GM21723 (cell line): ENCODE measurements around the gene C16orf74.

ENCODE experiments used
- ATAC-seq: cut with Tn5 transposase; IDR thresholded peaks from one replicate; pipeline ENCODE4 v1.9.1; 2021; ENCODE audit warnings: mild to moderate bottlenecking, moderate library complexity; ENCODE audit not compliant: unreplicated experiment

The C16orf74 gene

GRCh38 chr16:85720302-85720637 is 30.6 kb downstream of the C16orf74 start:
- no peak for ATAC-seq

GRCh38 chr16:85719605-85720301 is 31.1 kb downstream of the C16orf74 start:
- no peak for ATAC-seq

GRCh38 chr16:85718682-85719081 is 32.2 kb downstream of the C16orf74 start:
- ATAC-seq, result no peak

GRCh38 chr16:85718153-85718477 is 32.8 kb downstream of the C16orf74 start:
- no peak for ATAC-seq

GRCh38 chr16:85717393-85718152 is 33.3 kb downstream of the C16orf74 start:
- no peak for ATAC-seq

GRCh38 chr16:85716680-85717038 is 34.2 kb downstream of the C16orf74 start:
- ATAC-seq, result no peak

GRCh38 chr16:85716022-85716679 is 34.7 kb downstream of the C16orf74 start:
- no peak for ATAC-seq

GRCh38 chr16:85715169-85716021 is 35.5 kb downstream of the C16orf74 start:
- ATAC-seq, result no peak

GRCh38 chr16:85712801-85713200 is 38.1 kb downstream of the C16orf74 start:
- ATAC-seq, result no peak

GRCh38 chr16:85711982-85712587 is 38.8 kb downstream of the C16orf74 start:
- no peak for ATAC-seq

- no peak for ATAC-seq
These were observed 40.2 kb downstream of the C16orf74 start for GRCh38 chr16:85710732-85711131.

- no peak for ATAC-seq
These were observed 40.9 kb downstream of the C16orf74 start for GRCh38 chr16:85709766-85710585.

- no peak for ATAC-seq
These were observed 42.6 kb downstream of the C16orf74 start for GRCh38 chr16:85708338-85708737.

- no peak for ATAC-seq
These were observed 43.3 kb downstream of the C16orf74 start for GRCh38 chr16:85707528-85708095.

- ATAC-seq, result no peak
These were observed 44.4 kb downstream of the C16orf74 start for GRCh38 chr16:85706449-85707034.

- no peak for ATAC-seq
These were observed 45.7 kb downstream of the C16orf74 start for GRCh38 chr16:85704900-85705846.

GRCh38 chr16:85704011-85704410 is 46.9 kb downstream of the C16orf74 start:
- no peak for ATAC-seq

- ATAC-seq, result no peak
These were observed 51.3 kb downstream of the C16orf74 start for GRCh38 chr16:85699628-85700027.
